ENCODE measurements around the gene NUP54. TPM values are rescaled to one million over a fixed set of nuclear protein-coding genes. Genes with fewer than 3 reads are reported as not detected.

The NUP54 gene
- total and polyA plus RNA-seq, 9 of the 15 experiments (the other 6 are each of a cell fraction or from before 2014, with no cell fraction given): 29.6 to 115 (median 67.7) TPM

GRCh38 chr4:76090241-76090691, 57.9 kb downstream of the NUP54 start (continued):
- TF ChIP-seq, protein P1, sequence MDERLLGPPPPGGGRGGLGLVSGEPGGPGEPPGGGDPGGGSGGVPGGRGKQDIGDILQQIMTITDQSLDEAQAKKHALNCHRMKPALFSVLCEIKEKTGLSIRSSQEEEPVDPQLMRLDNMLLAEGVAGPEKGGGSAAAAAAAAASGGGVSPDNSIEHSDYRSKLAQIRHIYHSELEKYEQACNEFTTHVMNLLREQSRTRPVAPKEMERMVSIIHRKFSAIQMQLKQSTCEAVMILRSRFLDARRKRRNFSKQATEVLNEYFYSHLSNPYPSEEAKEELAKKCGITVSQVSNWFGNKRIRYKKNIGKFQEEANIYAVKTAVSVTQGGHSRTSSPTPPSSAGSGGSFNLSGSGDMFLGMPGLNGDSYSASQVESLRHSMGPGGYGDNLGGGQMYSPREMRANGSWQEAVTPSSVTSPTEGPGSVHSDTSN (CRISPR knock-in tag; IDR thresholded peaks at IDR 0.05; ENCODE audit: low read depth): no peak
- TF ChIP-seq, protein P1 (tag; conservative IDR thresholded peaks at IDR 0.05; ENCODE audit: low read depth): peak; percentile 82
- TF ChIP-seq ZFP36 (IDR thresholded peaks at IDR 0.05; ENCODE audit: low read depth, low read length, partially characterized antibody): no peak
- peak; percentile 51; the same call in 1 of the 2 replicates for TF ChIP-seq GABPA (tag; conservative IDR thresholded peaks at IDR 0.05; ENCODE audit: low read depth)
- TF ChIP-seq, protein P2, sequence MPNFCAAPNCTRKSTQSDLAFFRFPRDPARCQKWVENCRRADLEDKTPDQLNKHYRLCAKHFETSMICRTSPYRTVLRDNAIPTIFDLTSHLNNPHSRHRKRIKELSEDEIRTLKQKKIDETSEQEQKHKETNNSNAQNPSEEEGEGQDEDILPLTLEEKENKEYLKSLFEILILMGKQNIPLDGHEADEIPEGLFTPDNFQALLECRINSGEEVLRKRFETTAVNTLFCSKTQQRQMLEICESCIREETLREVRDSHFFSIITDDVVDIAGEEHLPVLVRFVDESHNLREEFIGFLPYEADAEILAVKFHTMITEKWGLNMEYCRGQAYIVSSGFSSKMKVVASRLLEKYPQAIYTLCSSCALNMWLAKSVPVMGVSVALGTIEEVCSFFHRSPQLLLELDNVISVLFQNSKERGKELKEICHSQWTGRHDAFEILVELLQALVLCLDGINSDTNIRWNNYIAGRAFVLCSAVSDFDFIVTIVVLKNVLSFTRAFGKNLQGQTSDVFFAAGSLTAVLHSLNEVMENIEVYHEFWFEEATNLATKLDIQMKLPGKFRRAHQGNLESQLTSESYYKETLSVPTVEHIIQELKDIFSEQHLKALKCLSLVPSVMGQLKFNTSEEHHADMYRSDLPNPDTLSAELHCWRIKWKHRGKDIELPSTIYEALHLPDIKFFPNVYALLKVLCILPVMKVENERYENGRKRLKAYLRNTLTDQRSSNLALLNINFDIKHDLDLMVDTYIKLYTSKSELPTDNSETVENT (CRISPR knock-in tag; IDR thresholded peaks at IDR 0.05): no peak
- TF ChIP-seq, protein P3, sequence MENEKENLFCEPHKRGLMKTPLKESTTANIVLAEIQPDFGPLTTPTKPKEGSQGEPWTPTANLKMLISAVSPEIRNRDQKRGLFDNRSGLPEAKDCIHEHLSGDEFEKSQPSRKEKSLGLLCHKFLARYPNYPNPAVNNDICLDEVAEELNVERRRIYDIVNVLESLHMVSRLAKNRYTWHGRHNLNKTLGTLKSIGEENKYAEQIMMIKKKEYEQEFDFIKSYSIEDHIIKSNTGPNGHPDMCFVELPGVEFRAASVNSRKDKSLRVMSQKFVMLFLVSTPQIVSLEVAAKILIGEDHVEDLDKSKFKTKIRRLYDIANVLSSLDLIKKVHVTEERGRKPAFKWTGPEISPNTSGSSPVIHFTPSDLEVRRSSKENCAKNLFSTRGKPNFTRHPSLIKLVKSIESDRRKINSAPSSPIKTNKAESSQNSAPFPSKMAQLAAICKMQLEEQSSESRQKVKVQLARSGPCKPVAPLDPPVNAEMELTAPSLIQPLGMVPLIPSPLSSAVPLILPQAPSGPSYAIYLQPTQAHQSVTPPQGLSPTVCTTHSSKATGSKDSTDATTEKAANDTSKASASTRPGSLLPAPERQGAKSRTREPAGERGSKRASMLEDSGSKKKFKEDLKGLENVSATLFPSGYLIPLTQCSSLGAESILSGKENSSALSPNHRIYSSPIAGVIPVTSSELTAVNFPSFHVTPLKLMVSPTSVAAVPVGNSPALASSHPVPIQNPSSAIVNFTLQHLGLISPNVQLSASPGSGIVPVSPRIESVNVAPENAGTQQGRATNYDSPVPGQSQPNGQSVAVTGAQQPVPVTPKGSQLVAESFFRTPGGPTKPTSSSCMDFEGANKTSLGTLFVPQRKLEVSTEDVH (IDR thresholded peaks at IDR 0.05; ENCODE audit: low read depth, partially characterized antibody): peak; percentile 26
- TF ChIP-seq ZFPM2 (CRISPR knock-in tag; IDR thresholded peaks at IDR 0.05): no peak
- TF ChIP-seq ZNF175 (CRISPR knock-in tag; IDR thresholded peaks at IDR 0.05; ENCODE audit: low read depth): peak; percentile 65; the same call in 1 of the 2 replicates
- TF ChIP-seq ZNF197 (CRISPR knock-in tag; IDR thresholded peaks at IDR 0.05; ENCODE audit: low read depth): no peak
- no peak for TF ChIP-seq CCAR2 (IDR thresholded peaks at IDR 0.05; ENCODE audit: low read depth, low read length)
- TF ChIP-seq, protein P4, sequence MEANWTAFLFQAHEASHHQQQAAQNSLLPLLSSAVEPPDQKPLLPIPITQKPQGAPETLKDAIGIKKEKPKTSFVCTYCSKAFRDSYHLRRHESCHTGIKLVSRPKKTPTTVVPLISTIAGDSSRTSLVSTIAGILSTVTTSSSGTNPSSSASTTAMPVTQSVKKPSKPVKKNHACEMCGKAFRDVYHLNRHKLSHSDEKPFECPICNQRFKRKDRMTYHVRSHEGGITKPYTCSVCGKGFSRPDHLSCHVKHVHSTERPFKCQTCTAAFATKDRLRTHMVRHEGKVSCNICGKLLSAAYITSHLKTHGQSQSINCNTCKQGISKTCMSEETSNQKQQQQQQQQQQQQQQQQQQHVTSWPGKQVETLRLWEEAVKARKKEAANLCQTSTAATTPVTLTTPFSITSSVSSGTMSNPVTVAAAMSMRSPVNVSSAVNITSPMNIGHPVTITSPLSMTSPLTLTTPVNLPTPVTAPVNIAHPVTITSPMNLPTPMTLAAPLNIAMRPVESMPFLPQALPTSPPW (CRISPR knock-in tag; IDR thresholded peaks at IDR 0.05): peak; percentile 21; the same call in 1 of the 2 replicates
- peak; percentile 90 for TF ChIP-seq CEBPG (CRISPR knock-in tag; IDR thresholded peaks at IDR 0.05)
- TF ChIP-seq CEBPG (tag; conservative IDR thresholded peaks at IDR 0.05 in 1 of 2, IDR thresholded peaks at IDR 0.05 in 1 of 2): peak; percentile 98
- peak; percentile 82 for TF ChIP-seq CCNT2 (IDR thresholded peaks at IDR 0.05; ENCODE audit: borderline replicate concordance, extremely low read depth, insufficient read length, low read depth, low read length)
- TF ChIP-seq, protein P5, sequence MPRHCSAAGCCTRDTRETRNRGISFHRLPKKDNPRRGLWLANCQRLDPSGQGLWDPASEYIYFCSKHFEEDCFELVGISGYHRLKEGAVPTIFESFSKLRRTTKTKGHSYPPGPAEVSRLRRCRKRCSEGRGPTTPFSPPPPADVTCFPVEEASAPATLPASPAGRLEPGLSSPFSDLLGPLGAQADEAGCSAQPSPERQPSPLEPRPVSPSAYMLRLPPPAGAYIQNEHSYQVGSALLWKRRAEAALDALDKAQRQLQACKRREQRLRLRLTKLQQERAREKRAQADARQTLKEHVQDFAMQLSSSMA (CRISPR knock-in tag; IDR thresholded peaks at IDR 0.05): no peak
- TF ChIP-seq E2F4 (CRISPR knock-in tag; IDR thresholded peaks at IDR 0.05; ENCODE audit: low read depth): no peak

Data from K562 (cell line).